SK-N-MC (cell line): ENCODE data around the gene PROSER2.

Source experiments
- DNase-seq: peaks from one replicate; pipeline ENCODE4 v3.0.0-alpha.2; 2011; ENCODE audit warnings: low read depth, low spot score
- H3K27ac ChIP-seq: fragments of 200-600 bp; sonication (generic); 2 replicates; pipeline ENCODE4 v1.5.1; 2016; ENCODE audit warnings: mixed run types
- H3K36me3 ChIP-seq: fragments of 200-600 bp; sonication (generic); 2 replicates; pipeline ENCODE4 v1.6.1; 2017; ENCODE audit warnings: antibody characterized with exemption, low read length, mixed read lengths; ENCODE audit not compliant: insufficient read depth
- H3K4me3 ChIP-seq: fragments of 200-600 bp; sonication (generic); 2 replicates; pipeline ENCODE4 v1.5.1; 2016
- H3K9ac ChIP-seq: fragments of 200-600 bp; sonication (generic); 2 replicates; pipeline ENCODE4 v1.8.0; 2017; ENCODE audit warnings: mixed run types, mixed read lengths; ENCODE audit not compliant: insufficient read length
- H3K9me3 ChIP-seq: fragments of 200-600 bp; sonication (generic); 2 replicates; pipeline ENCODE4 v1.6.1; 2017; ENCODE audit warnings: low read depth, mild to moderate bottlenecking, antibody characterized with exemption, low read length, moderate library complexity, mixed read lengths
- EZH2 ChIP-seq: fragments of 200-600 bp; sonication (generic); IDR thresholded peaks from one replicate; pipeline ENCODE4 v1.6.1; 2017; ENCODE audit warnings: antibody characterized with exemption
- FOXP2 ChIP-seq: optimal IDR thresholded peaks from 2 replicates; pipeline ENCODE3; 2011; ENCODE audit warnings: mild to moderate bottlenecking, moderate library complexity; ENCODE audit not compliant: insufficient read depth; ENCODE audit errors: extremely low read length, control extremely low read depth
- POLR2AphosphoS5 ChIP-seq: IDR thresholded peaks from 2 replicates; pipeline ENCODE4 v1.6.1; 2012; ENCODE audit warnings: mild to moderate bottlenecking, low read depth, low read length, borderline replicate concordance

Gene PROSER2

DNA sequence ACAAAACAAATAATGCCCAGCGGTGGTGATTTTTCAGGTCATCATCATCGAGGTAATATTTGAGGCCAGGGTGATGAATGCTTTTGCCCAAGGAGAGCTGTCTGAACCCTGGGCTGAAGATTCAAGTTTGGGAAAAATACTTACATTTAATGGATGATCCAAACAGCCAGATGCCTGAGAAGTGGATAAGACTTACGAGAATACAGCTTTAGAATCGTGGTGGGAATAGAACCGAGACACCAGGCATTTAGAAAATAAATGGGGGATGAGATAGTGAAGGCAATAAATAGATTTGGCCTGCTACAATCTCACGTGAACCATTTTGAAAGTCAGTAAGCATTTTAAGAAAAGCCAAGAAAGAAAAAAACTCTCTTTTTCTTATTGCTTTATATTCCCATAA lies 12.2 kb upstream of the PROSER2 start:
- H3K27ac ChIP-seq: no peak overlapping the region
- TF ChIP-seq POLR2AphosphoS5: no peak
- no peak for TF ChIP-seq FOXP2
- TF ChIP-seq EZH2: no peak
- no peaks in the 10 kb centered on the region for H3K9me3 ChIP-seq
- H3K36me3 ChIP-seq: no peaks in the 10 kb centered on the region
- no peak overlapping the region for H3K9ac ChIP-seq
- H3K4me3 ChIP-seq: no peak overlapping the region
- no peak for DNase-seq

DNA sequence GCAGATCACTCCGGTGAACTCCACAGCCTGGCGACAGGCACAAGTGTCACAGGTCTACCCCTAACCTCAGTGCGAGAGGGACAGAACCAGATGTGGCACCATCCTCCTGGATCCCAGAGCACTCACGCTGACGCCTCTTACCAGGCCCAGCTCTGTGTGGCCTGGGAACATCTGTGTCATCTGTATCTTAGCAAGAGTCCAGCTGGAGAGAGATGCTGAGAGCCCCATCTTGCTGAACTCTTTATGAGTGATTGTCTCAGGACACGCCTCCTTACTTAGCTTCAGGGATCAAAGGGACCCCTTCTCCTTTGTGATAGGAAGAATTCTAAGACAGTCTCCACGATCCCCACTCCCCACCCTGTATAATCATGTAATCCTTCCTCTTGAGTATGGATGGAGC lies 10.0 kb upstream of the PROSER2 start:
- no peak overlapping the region for H3K27ac ChIP-seq
- H3K9ac ChIP-seq: no peak overlapping the region
- H3K4me3 ChIP-seq: no peak overlapping the region
- TF ChIP-seq EZH2: no peak
- TF ChIP-seq POLR2AphosphoS5: no peak
- TF ChIP-seq FOXP2: no peak
- DNase-seq: no peak
- H3K36me3 ChIP-seq: no peaks in the 10 kb centered on the region
- H3K9me3 ChIP-seq: no peaks in the 10 kb centered on the region

DNA sequence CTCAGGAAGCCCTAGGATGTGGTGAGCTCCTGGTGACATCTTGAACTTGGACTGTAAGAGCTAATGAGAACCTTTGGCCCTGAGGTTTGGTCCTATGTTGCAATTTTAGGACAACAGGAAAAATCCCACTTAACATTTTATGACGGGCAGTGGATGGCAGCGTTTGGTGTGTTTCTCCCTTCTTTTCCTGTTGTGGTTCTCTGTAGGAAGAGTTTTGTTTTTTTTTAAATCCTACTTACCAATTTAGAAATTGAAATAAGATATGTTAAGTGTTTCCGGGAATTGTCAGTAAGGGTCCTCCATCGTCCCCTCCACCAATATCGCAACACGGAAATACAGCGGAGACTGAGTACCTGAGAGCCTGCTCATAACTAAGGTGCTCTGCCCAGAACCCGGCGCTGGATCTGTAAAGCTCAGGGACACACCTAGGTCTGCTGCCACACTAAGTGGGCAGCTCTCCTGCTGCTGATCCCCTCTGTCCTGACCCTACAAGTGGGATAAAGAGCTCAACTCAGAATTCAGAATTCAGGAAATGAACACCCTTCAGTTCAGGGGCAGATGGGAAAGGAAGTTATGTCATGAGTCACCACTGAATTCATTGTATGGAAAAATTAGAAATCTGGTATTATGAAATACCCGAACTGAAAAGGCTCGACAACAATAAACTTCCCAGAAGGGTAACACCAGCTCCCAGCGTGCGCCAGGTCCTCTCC lies 9.1 kb upstream of the PROSER2 start:
- Histone ChIP-seq H3K27ac (no peak overlapping the region), H3K9me3 (no peaks in the 10 kb centered on the region), H3K9ac (no peak overlapping the region), H3K4me3 (peak overlapping the region; percentile 48; the same call in 1 of the 2 replicates), H3K36me3 (no peaks in the 10 kb centered on the region)
- TF ChIP-seq FOXP2 (no peak), POLR2AphosphoS5 (no peak), EZH2 (no peak)
- DNase-seq: no peak

DNA sequence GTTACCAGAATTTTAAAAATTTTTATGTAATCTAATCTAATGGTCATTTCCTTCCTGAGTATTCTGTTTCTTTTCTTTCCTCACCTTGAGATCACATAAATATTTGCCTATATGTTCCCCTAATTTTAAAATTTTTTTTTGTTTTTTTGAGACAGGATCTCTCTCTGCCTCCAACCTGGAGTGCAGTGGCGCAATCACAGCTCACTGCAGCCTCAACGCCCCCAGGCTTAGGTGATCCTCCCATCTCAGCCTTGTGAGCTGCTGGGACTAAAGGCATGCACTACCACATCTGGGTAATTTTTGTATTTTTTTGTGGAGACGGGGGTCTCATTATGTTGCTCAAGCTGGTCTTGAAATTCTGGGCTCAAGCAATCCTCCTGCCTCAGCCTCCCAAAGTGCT lies 4.1 kb upstream of the PROSER2 start:
- TF ChIP-seq EZH2: no peak
- H3K27ac ChIP-seq: no peak overlapping the region
- H3K36me3 ChIP-seq: no peaks in the 10 kb centered on the region
- no peaks in the 10 kb centered on the region for H3K9me3 ChIP-seq
- no peak for DNase-seq
- H3K9ac ChIP-seq: no peak overlapping the region
- no peak overlapping the region for H3K4me3 ChIP-seq

DNA sequence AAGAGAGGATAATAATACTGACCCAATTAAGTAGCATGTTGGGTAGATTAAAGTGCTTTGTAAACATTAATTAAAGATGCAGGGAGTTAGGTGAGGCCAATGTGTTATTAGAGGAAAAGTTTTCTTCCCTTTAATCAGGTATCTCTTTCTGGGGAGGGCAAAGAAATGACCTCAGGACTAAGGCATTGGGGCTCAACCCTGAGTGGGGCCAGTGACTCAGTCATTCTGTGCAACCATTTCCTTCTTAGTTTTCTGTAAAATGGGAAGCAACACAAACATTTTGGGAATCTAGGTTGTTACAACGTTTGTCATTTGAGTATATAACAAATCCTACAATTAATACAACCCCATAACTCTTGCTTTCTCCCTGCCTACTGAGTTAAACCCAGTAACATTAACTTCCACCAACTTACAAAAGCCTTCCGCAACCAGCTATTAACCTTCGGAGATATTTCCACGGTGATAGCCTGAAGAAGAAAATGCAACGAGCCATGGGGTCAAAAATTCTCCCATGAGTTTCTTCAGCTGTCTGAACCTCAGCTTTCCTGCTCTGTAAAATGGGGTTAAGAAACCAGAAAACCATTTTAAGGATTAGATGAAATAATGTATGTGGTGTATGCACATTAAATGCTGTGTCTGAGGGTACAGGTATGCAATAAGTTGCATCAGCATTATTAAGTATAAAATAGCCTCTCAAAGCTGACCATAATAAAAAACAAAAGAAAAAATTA lies 965 bp upstream of the PROSER2 start:
- H3K9ac ChIP-seq: no peak overlapping the region
- DNase-seq: no peak
- H3K36me3 ChIP-seq: no peaks in the 10 kb centered on the region
- H3K4me3 ChIP-seq: no peak overlapping the region
- no peak overlapping the region for H3K27ac ChIP-seq
- TF ChIP-seq EZH2 (no peak), POLR2AphosphoS5 (no peak), FOXP2 (no peak)
- no peaks in the 10 kb centered on the region for H3K9me3 ChIP-seq

DNA sequence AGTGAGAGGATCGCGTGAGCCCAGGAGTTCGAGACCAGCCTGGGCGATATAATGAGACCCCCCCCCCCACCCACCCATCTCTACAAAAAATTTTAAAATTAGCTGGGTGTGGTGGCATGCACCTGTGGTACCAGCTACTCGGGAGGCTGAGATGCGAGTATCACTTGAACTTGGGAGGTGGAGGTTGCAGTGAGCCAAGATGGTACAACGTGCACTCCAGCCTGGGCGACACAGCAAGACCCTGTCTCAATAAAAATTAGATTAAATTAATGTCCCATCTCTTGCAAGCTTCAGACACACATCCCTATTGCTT lies 391 bp upstream of the PROSER2 start:
- H3K4me3 ChIP-seq: peak overlapping the region; percentile 79
- DNase-seq: no peak
- TF ChIP-seq FOXP2 (no peak), EZH2 (no peak), POLR2AphosphoS5 (no peak)
- no peak overlapping the region for H3K9ac ChIP-seq
- no peaks in the 10 kb centered on the region for H3K9me3 ChIP-seq
- no peaks in the 10 kb centered on the region for H3K36me3 ChIP-seq
- no peak overlapping the region for H3K27ac ChIP-seq

DNA sequence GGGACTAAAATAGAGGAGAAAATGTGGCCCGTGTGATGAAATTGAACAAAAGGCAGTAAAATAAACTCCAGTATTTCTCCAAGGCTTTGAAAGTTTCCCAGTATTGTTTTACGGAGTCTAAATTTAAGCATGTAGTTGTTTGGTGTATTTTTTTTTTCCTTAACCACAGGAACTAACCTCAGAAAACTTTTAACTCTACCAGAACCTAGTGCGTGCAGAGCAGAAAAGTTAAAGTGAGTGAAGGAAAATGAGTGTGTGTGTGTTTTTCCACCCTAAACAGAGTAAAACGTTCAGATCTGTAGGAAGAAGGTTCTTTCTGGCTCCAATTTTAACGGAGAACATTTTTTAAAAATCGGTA lies 812 bp downstream of the PROSER2 start:
- DNase-seq: no peak
- Histone ChIP-seq H3K27ac (no peak overlapping the region), H3K4me3 (peak overlapping the region; percentile 79), H3K9ac (peak overlapping the region; percentile 62), H3K36me3 (no peaks in the 10 kb centered on the region), H3K9me3 (no peaks in the 10 kb centered on the region)
- TF ChIP-seq POLR2AphosphoS5: no peak
- TF ChIP-seq FOXP2: no peak
- no peak for TF ChIP-seq EZH2

DNA sequence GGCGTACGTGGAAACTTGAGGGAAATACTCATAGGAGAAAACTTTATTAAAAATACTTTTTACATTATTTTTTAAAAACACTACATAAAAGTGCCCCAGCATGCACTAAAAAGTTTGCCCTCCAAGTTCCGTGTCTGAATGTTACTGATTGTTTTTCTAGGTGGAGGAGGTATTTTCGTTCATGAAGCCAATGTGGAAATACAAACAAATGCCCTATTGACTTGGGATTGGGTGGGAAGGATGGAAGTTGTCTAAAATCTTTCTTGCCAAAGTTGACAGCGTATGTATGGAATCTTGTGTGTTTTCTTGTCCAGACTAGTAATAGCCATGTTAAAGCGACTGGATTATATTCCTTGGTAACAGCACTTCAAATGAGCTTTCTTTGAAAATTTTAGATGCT lies 1.2 kb downstream of the PROSER2 start:
- Histone ChIP-seq H3K36me3 (no peaks in the 10 kb centered on the region), H3K9ac (no peak overlapping the region), H3K4me3 (peak overlapping the region; percentile 79), H3K9me3 (no peaks in the 10 kb centered on the region), H3K27ac (no peak overlapping the region)
- no peak for TF ChIP-seq FOXP2
- TF ChIP-seq EZH2: no peak
- no peak for TF ChIP-seq POLR2AphosphoS5
- DNase-seq: no peak

DNA sequence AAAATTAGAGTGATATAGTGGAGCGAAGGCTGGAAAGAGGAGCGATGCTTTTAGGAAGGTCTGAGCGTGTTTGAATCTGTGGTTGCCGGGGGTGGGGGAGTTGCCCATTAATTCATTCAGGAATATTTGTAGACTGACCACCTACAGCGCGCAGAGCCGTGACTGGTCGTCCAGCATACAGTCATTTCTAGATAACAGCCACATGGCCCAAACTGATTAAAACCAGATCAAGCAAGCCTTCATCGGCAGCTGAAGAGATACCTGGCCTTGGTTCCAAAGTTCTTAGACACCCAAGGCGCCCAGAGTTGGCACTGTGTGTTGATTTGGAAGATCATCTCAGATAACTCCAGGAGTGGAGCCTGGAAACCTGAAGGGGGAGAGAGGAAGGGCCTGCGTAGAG lies 1.7 kb downstream of the PROSER2 start:
- Histone ChIP-seq H3K4me3 (no peak overlapping the region), H3K27ac (no peak overlapping the region)
- TF ChIP-seq EZH2 (no peak), POLR2AphosphoS5 (no peak), FOXP2 (no peak)

More for the DNA sequence above, 1.7 kb downstream of the PROSER2 start:
- Histone ChIP-seq H3K9ac (no peak overlapping the region), H3K36me3 (no peaks in the 10 kb centered on the region), H3K9me3 (no peaks in the 10 kb centered on the region)
- no peak for DNase-seq
